HepG2 (cell line): ENCODE measurements around the gene ZNF22. TPM values are rescaled to one million over a fixed set of nuclear protein-coding genes. Genes with fewer than 3 reads are reported as not detected.

Experiments
- ARID5B ChIP-seq: IDR thresholded peaks from 2 replicates; pipeline ENCODE4 v1.4.0; 2020; ENCODE audit warnings: mild to moderate bottlenecking, missing genetic modification reagents
- BRD4 ChIP-seq: sonication (generic); formaldehyde crosslinking; IDR thresholded peaks from 2 replicates; pipeline ENCODE4 v1.4.0; 2020; ENCODE audit warnings: missing genetic modification reagents
- CREM ChIP-seq, 2 experiments: sonication (generic) in 1 of 2; formaldehyde crosslinking in 1 of 2; IDR thresholded peaks; 2 replicates each; pipeline versions ENCODE4 v1.4.0 to v1.6.1; 2016 to 2020; ENCODE audit warnings: antibody characterized with exemption in 1 of 2, mild to moderate bottlenecking in 1 of 2, missing genetic modification reagents in 1 of 2
- DNMT3B ChIP-seq: conservative IDR thresholded peaks from 2 replicates; pipeline ENCODE4 v1.6.1; 2016; ENCODE audit warnings: missing biosample characterization, control low read depth
- FOXO1 ChIP-seq: sonication (generic); formaldehyde crosslinking; IDR thresholded peaks from 2 replicates; pipeline ENCODE4 v1.4.0; 2020; ENCODE audit warnings: missing genetic modification reagents
- HOXA7 ChIP-seq: sonication (generic); formaldehyde crosslinking; IDR thresholded peaks from 2 replicates; pipeline ENCODE4 v1.8.1; 2022; ENCODE audit warnings: mild to moderate bottlenecking, missing genetic modification reagents, moderate library complexity
- NKX3-1 ChIP-seq: sonication (generic); formaldehyde crosslinking; IDR thresholded peaks from 2 replicates; pipeline ENCODE4 v1.5.0; 2020; ENCODE audit warnings: missing genetic modification reagents
- RARA ChIP-seq: IDR thresholded peaks from 2 replicates; pipeline ENCODE4 v1.6.1; 2016; ENCODE audit warnings: missing genetic modification reagents, missing compliant biosample characterization
- RXRA ChIP-seq: sonication (generic); formaldehyde crosslinking; IDR thresholded peaks from 2 replicates; pipeline ENCODE4 v1.5.1; 2020; ENCODE audit warnings: missing genetic modification reagents
- STAG1 ChIP-seq: sonication (generic); formaldehyde crosslinking; IDR thresholded peaks from 2 replicates; pipeline ENCODE4 v1.4.0; 2020; ENCODE audit warnings: missing genetic modification reagents
- ZBED4 ChIP-seq: sonication (generic); formaldehyde crosslinking; IDR thresholded peaks from 2 replicates; pipeline ENCODE4 v1.4.0; 2020; ENCODE audit warnings: missing genetic modification reagents, borderline replicate concordance
- ZBTB1 ChIP-seq: sonication (generic); formaldehyde crosslinking; IDR thresholded peaks from 2 replicates; pipeline ENCODE4 v1.4.0; 2020; ENCODE audit warnings: missing genetic modification reagents, borderline replicate concordance
- ZKSCAN5 ChIP-seq: sonication (generic); formaldehyde crosslinking; IDR thresholded peaks from 2 replicates; pipeline ENCODE4 v1.5.1; 2020; ENCODE audit warnings: mild to moderate bottlenecking, missing genetic modification reagents
- ZNF607 ChIP-seq: sonication (generic); formaldehyde crosslinking; IDR thresholded peaks from 2 replicates; pipeline ENCODE4 v1.5.1; 2020; ENCODE audit warnings: missing genetic modification reagents, mild to moderate bottlenecking, borderline replicate concordance
- ZNF768 ChIP-seq: sonication (generic); formaldehyde crosslinking; IDR thresholded peaks from 2 replicates; pipeline ENCODE4 v1.4.0; 2020; ENCODE audit warnings: missing genetic modification reagents
- ZNF782 ChIP-seq: sonication (generic); formaldehyde crosslinking; IDR thresholded peaks from 2 replicates; pipeline ENCODE4 v1.4.0; 2020; ENCODE audit warnings: missing genetic modification reagents, mild to moderate bottlenecking, borderline replicate concordance
- ZNF891 ChIP-seq: sonication (generic); formaldehyde crosslinking; IDR thresholded peaks from 2 replicates; pipeline ENCODE4 v1.5.0; 2020; ENCODE audit warnings: mild to moderate bottlenecking, missing genetic modification reagents
- ZSCAN12 ChIP-seq: sonication (generic); formaldehyde crosslinking; IDR thresholded peaks from 2 replicates; pipeline ENCODE4 v1.9.0; 2021; ENCODE audit warnings: mild to moderate bottlenecking, missing genetic modification reagents
- ZSCAN21 ChIP-seq: sonication (generic); formaldehyde crosslinking; IDR thresholded peaks from 2 replicates; pipeline ENCODE4 v1.8.0; 2022; ENCODE audit warnings: mild to moderate bottlenecking, missing genetic modification reagents, moderate library complexity, borderline replicate concordance
- polyA plus RNA-seq, 8 experiments: library from polyadenylated mRNA; depleted of rRNA in 3 of 8; stranded (reverse) in 7 of 8; unstranded in 1 of 8; fragments of >200 nt; fragmentation: Illumina TruSeq in 4 of 8; extraction: Trizol in 4 of 8; gene quantifications; 2 replicates each; pipeline versions ENCODE4 v1.2.1 to v1.2.3, GENCODE V29; 2011 to 2016; ENCODE audit warnings: low read depth in 4 of 8, missing spikeins in 1 of 8, mixed read lengths in 1 of 8; ENCODE audit not compliant: insufficient read depth in 1 of 8
- total RNA-seq, 5 experiments: library from RNA; depleted of rRNA; stranded (reverse); fragments of >200 nt; fragmentation: Illumina TruSeq; extraction: Trizol; gene quantifications; 2 replicates each; pipeline ENCODE4 v1.2.3, GENCODE V29; 2016; ENCODE audit warnings: low read depth in 1 of 5
- TF ChIP-seq, protein P1 (sequence below): sonication (generic); formaldehyde crosslinking; IDR thresholded peaks from 2 replicates; pipeline ENCODE4 v1.4.0; 2020; ENCODE audit warnings: missing genetic modification reagents

The ZNF22 gene
- total and polyA plus RNA-seq, 2 of the 13 experiments (the other 11 are each of a cell fraction or from before 2014, with no cell fraction given), result 0.40 to 1.3 TPM

DNA sequence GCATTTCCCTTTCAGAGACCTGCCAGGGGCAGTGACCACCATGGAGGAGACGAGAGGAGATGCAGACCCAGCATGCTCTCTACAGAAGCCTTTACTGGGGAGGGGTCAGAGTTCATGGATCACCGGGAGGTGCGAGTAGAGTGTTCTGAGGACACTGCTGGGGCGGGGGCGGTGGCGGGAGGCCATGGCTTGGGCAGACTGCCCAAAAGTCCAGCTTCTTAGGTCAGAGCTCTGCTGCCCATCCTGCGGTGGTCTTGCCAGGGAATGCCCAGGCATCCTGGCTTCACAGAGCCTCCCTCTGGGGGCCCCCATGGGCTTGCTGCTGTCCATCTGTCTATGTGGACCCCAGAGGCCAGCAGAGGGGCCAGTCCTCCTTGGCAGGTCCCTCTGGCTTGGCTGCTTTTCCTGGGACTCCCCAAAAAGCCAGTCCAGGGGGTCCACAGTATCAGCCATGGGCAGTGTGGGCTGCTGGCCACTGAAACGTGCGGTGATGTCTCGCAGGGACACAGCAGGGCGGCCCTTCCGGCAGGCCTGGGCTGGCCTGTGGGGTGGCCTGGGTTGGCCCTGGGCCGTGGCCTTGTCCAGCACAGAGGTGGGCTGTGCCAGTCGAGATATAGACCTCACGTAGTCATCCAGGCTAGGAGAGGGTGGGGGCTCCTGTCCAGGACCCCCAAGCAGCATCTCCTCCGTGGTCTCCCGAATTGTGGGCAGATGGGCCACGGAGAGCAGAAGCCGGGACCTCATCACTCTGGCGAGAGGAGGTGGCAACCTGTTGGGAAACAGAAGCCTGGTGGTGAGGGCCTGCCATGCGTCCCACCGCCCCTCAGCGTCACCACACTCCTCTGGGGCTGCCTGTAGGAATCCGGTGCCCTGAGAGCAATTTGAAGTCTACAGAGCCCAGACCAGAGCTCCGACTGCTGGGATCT is 23.2 kb upstream of the ZNF22 start (continued):
- TF ChIP-seq ZSCAN12 (CRISPR knock-in tag), result 0 out of 2 replicates have a peak, but pooled peaks have one; percentile 20
- TF ChIP-seq RXRA (CRISPR knock-in tag), result no peak
- no peak for TF ChIP-seq ZKSCAN5
- TF ChIP-seq RARA (CRISPR knock-in tag), result peak; percentile 26
- TF ChIP-seq NKX3-1 (CRISPR knock-in tag), result no peak
- peak; percentile 60; the same call in 1 of the 2 replicates for TF ChIP-seq ZNF607 (CRISPR knock-in tag)
- no peak for TF ChIP-seq STAG1 (CRISPR knock-in tag)
- no peak; the same call in 1 of the 2 replicates for TF ChIP-seq FOXO1 (CRISPR knock-in tag)
- TF ChIP-seq ZNF891, result peak; percentile 58
- TF ChIP-seq ZBTB1 (CRISPR knock-in tag), result no peak
- no peak for TF ChIP-seq ZBED4 (CRISPR knock-in tag)
- TF ChIP-seq CREM (IDR thresholded peaks at IDR 0.05), result no peak
- TF ChIP-seq CREM (CRISPR knock-in tag; IDR thresholded peaks at IDR 0.05), result no peak
- TF ChIP-seq ZNF782 (CRISPR knock-in tag), result no peak; the same call in 1 of the 2 replicates
- no peak for TF ChIP-seq ARID5B
- TF ChIP-seq DNMT3B (CRISPR knock-in tag), result no peak
- TF ChIP-seq HOXA7, result no peak
- TF ChIP-seq, protein P1, sequence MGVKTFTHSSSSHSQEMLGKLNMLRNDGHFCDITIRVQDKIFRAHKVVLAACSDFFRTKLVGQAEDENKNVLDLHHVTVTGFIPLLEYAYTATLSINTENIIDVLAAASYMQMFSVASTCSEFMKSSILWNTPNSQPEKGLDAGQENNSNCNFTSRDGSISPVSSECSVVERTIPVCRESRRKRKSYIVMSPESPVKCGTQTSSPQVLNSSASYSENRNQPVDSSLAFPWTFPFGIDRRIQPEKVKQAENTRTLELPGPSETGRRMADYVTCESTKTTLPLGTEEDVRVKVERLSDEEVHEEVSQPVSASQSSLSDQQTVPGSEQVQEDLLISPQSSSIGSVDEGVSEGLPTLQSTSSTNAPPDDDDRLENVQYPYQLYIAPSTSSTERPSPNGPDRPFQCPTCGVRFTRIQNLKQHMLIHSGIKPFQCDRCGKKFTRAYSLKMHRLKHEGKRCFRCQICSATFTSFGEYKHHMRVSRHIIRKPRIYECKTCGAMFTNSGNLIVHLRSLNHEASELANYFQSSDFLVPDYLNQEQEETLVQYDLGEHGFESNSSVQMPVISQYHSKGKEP (CRISPR knock-in tag), result no peak
- no peak for TF ChIP-seq BRD4 (CRISPR knock-in tag)
- TF ChIP-seq ZSCAN21 (CRISPR knock-in tag), result peak; percentile 78; the same call in 1 of the 2 replicates
- peak; percentile 52; the same call in 1 of the 2 replicates for TF ChIP-seq ZNF768 (CRISPR knock-in tag)
